Glutamatergic neuron (in vitro differentiated cells): ENCODE results near the gene C6orf89. TPM values are rescaled to one million over a fixed set of nuclear protein-coding genes. Genes with fewer than 3 reads are reported as not detected.

Experiments used
- DNase-seq: peaks from one replicate; pipeline ENCODE4 v3.0.0; 2022
- H3K27ac Mint-ChIP-seq: one replicate; pipeline ENCODE4 v1.8.0; 2020; ENCODE audit warnings: mild to moderate bottlenecking, mixed read lengths, inconsistent platforms; ENCODE audit not compliant: unreplicated experiment
- H3K27me3 Mint-ChIP-seq: one replicate; pipeline ENCODE4 v1.8.0; 2020; ENCODE audit warnings: mild to moderate bottlenecking, moderate library complexity, mixed read lengths, inconsistent platforms; ENCODE audit not compliant: unreplicated experiment
- H3K36me3 Mint-ChIP-seq: one replicate; pipeline ENCODE4 v1.8.0; 2020; ENCODE audit warnings: mild to moderate bottlenecking, mixed read lengths, inconsistent platforms; ENCODE audit not compliant: unreplicated experiment
- H3K4me1 Mint-ChIP-seq: one replicate; pipeline ENCODE4 v1.8.0; 2020; ENCODE audit warnings: mild to moderate bottlenecking, low read depth, mixed read lengths, inconsistent platforms; ENCODE audit not compliant: unreplicated experiment
- H3K4me3 Mint-ChIP-seq: one replicate; pipeline ENCODE4 v1.8.0; 2020; ENCODE audit warnings: mild to moderate bottlenecking, mixed read lengths, inconsistent platforms; ENCODE audit not compliant: unreplicated experiment
- H3K9me3 Mint-ChIP-seq: one replicate; pipeline ENCODE4 v1.8.0; 2020; ENCODE audit warnings: mild to moderate bottlenecking, moderate library complexity, mixed read lengths, inconsistent platforms; ENCODE audit not compliant: unreplicated experiment
- total RNA-seq: library from RNA; stranded (reverse); fragmentation: NEBNext Ultra II Directional; extraction: Animal tissue kit (Norgen Biotek cat#: 25700); gene quantifications from one replicate; pipeline ENCODE4 v1.2.1, GENCODE V29; 2021; ENCODE audit not compliant: unreplicated experiment
- TF ChIP-seq, protein P1 (sequence below): fragments of 200-600 bp; sonication (generic); IDR thresholded peaks from one replicate; pipeline ENCODE4 v1.5.0; 2021; ENCODE audit not compliant: partially characterized antibody, unreplicated experiment

The C6orf89 gene
- total RNA-seq, 1 donor from 2014 or later = 57.0 TPM

DNA sequence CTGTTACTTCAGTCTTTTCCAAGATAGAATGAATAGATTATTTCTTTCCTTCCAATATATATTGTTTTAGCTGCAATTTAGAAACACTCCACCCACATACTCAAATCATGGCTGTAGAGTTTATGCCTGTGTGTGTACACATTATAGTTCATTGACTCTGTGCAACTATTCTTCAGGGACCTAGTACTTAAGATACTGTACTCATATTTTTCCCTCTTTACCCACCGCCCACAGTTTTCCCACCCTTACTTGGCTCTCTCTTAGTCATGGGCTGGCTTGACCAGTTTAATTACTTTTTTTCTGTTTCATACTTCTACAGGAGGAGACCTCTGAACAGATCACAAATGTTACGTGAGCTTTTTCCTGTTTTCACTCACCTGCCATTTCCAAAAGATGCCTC lies 30.4 kb downstream of the C6orf89 start:
- TF ChIP-seq, protein P1, sequence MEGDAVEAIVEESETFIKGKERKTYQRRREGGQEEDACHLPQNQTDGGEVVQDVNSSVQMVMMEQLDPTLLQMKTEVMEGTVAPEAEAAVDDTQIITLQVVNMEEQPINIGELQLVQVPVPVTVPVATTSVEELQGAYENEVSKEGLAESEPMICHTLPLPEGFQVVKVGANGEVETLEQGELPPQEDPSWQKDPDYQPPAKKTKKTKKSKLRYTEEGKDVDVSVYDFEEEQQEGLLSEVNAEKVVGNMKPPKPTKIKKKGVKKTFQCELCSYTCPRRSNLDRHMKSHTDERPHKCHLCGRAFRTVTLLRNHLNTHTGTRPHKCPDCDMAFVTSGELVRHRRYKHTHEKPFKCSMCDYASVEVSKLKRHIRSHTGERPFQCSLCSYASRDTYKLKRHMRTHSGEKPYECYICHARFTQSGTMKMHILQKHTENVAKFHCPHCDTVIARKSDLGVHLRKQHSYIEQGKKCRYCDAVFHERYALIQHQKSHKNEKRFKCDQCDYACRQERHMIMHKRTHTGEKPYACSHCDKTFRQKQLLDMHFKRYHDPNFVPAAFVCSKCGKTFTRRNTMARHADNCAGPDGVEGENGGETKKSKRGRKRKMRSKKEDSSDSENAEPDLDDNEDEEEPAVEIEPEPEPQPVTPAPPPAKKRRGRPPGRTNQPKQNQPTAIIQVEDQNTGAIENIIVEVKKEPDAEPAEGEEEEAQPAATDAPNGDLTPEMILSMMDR = no peak
- Mint-ChIP-seq H3K4me1 (no peaks in the 10 kb centered on the region), H3K9me3 (peaks cover 2% of the 10 kb centered on the region), H3K36me3 (peaks cover 4% of the 10 kb centered on the region), H3K27me3 (peaks cover 6% of the 10 kb centered on the region), H3K27ac (no peak overlapping the region), H3K4me3 (no peak overlapping the region)
- no peak for DNase-seq

DNA sequence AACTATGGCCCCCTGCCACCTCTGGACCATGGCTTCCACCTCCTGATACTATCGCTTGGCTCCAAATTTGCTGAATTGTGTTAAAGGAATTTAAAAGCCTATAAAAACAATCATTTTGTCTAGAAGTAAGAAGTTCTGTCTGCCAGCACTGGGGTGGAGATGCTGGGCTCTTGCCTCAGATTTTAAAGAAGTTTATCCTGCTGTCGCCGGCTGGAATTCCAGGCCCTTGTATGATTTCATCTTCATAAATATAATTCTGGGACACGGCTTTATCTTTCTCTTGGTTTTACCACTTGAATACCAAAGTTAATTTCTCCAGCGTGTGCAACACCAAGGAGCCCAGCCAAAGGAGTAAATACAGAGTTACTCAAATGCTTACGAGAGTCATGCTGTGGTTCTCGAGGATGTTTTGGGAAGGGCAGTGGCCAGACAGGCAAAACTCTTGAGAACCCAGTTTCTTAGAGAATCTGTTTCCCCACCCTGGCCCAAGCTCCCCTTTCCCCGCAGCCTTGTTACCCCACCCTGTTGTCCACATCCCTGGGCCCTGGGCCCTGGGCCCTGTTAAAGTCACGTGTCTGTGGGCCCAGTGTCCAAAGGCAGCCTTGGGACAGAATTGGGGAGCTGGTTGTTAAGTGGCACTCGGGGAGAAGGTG lies 31.9 kb downstream of the C6orf89 start:
- Mint-ChIP-seq H3K4me1 (no peaks in the 10 kb centered on the region), H3K36me3 (peaks cover 4% of the 10 kb centered on the region), H3K27me3 (peaks cover 6% of the 10 kb centered on the region), H3K9me3 (peaks cover 2% of the 10 kb centered on the region), H3K4me3 (no peak overlapping the region), H3K27ac (no peak overlapping the region)
- TF ChIP-seq, protein P1 = no peak
- DNase-seq = no peak

DNA sequence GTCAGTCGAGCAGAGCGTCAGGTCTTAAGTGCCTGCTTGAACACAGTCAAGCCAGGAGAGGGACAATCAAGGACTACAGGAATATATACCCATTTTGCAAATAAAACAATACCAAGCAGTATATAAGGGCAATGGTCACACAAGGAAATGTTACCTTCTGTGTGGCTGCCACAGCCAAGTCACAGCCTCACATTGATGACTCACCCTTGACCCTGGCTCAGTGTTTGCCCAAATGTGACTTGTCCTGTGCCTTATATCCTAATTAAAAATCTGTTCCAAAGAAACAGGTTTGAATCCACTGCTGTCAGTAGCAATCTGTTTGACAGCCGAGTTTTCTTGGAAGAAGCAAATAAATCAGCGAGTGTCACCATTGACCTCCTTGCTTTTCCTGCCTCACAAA lies 34.3 kb downstream of the C6orf89 start:
- Mint-ChIP-seq H3K4me1 (no peaks in the 10 kb centered on the region), H3K27ac (no peak overlapping the region), H3K36me3 (peaks cover 8% of the 10 kb centered on the region), H3K9me3 (no peaks in the 10 kb centered on the region), H3K4me3 (no peak overlapping the region), H3K27me3 (peaks cover 6% of the 10 kb centered on the region)
- TF ChIP-seq, protein P1 = no peak
- DNase-seq = no peak

DNA sequence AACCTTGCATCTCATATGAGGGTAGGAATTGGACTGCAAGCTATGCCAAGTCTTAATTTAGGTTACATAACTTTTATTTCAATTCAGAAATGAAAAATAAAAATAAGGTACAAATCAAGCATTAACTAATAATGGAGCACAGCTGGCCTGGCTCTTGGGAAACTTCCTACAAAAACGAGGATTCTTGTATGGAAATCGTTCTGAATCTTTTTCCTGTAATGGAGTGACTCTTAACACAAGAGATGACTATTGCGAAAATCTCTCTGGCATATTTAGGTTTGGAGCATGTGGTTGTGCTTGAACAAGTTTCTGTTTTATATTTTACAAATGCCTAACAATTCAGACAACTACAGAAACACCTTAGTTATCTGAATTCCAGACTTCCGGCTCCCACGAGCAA lies 34.8 kb downstream of the C6orf89 start:
- Mint-ChIP-seq H3K36me3 (peaks cover 11% of the 10 kb centered on the region), H3K27me3 (peaks cover 4% of the 10 kb centered on the region), H3K9me3 (no peaks in the 10 kb centered on the region), H3K4me3 (no peak overlapping the region), H3K27ac (no peak overlapping the region), H3K4me1 (no peaks in the 10 kb centered on the region)
- no peak for DNase-seq
- TF ChIP-seq, protein P1 = no peak

DNA sequence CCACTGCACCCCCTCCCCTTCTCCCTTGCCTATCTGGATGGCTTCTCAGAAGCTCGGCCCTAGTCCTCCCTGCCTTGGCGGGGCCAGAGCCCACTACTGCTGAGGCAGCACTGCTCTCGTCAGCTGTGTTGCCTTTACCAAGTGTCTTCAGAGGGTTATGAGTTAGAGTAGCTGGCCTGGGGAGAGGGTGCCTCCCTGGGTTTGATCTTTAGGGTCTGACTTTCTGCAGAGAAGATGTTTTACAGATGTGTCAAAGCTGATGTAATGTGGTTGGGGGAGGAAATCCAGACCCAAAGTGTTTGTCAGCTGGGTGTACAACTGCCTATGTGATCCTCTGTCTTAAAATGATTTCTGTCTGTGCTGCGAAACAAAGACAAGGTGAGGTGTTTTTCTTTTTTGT lies 38.4 kb downstream of the C6orf89 start:
- Mint-ChIP-seq H3K9me3 (peaks cover 2% of the 10 kb centered on the region), H3K27me3 (peaks cover 4% of the 10 kb centered on the region), H3K36me3 (peaks cover 11% of the 10 kb centered on the region), H3K27ac (no peak overlapping the region), H3K4me1 (peaks cover 14% of the 10 kb centered on the region), H3K4me3 (no peak overlapping the region)
- DNase-seq = no peak
- TF ChIP-seq, protein P1 = no peak
